Thoracic aorta (tissue), 2 donors: ENCODE data around the gene ATF7. TPM values are rescaled to one million over a fixed set of nuclear protein-coding genes. Genes with fewer than 3 reads are reported as not detected.

Experiments used
- ATAC-seq: fragments of 150-250 bp; one replicate; pipeline ENCODE4 v1.8.0; 2017; ENCODE audit warnings: low read depth; ENCODE audit not compliant: insufficient number of reproducible peaks, low FRiP score
- DNase-seq: peaks from one replicate; pipeline ENCODE4 v3.0.0-alpha.2; 2020; ENCODE audit warnings: low spot score
- H3K27ac ChIP-seq, 2 donors: fragments of 200-600 bp; sonication (generic); 1 replicate in 1 of 2; 2 replicates in 1 of 2; pipeline ENCODE4 v1.5.1; 2016; ENCODE audit warnings: mild to moderate bottlenecking in 2 of 2, moderate library complexity in 2 of 2
- H3K27me3 ChIP-seq: fragments of 200-600 bp; sonication (generic); replicated peaks from 2 replicates; pipeline ENCODE4 v1.6.0; 2016; ENCODE audit warnings: mild to moderate bottlenecking; ENCODE audit not compliant: insufficient read depth
- H3K36me3 ChIP-seq: fragments of 200-600 bp; sonication (generic); one replicate; pipeline ENCODE4 v1.5.1; 2016
- H3K4me1 ChIP-seq, 2 donors: fragments of 200-600 bp; sonication (generic); 1 replicate in 1 of 2; 2 replicates in 1 of 2; pipeline versions ENCODE4 v1.5.1 to v1.6.0; 2016; ENCODE audit warnings: low read depth in 2 of 2, mild to moderate bottlenecking in 1 of 2; ENCODE audit not compliant: control insufficient read depth in 1 of 2
- H3K4me3 ChIP-seq: fragments of 200-600 bp; sonication (generic); 2 replicates; pipeline ENCODE4 v1.5.1; 2016; ENCODE audit warnings: mild to moderate bottlenecking
- H3K9me3 ChIP-seq: fragments of 200-600 bp; sonication (generic); 2 replicates; pipeline ENCODE4 v1.5.1; 2016
- total RNA-seq, 2 donors: library from RNA; depleted of rRNA; stranded (reverse); fragments of >200 nt; gene quantifications; one replicate each; pipeline versions ENCODE4 v1.1.0 to v1.2.3, GENCODE V29; 2016
- TF ChIP-seq, protein P1 (sequence below): fragments of 200-600 bp; sonication (generic); IDR thresholded peaks from one replicate; pipeline ENCODE4 v1.5.1; 2019; ENCODE audit warnings: antibody characterized with exemption

The ATF7 gene
- total RNA-seq, 2 donors from 2014 or later, result 24.4 to 82.1 TPM

DNA sequence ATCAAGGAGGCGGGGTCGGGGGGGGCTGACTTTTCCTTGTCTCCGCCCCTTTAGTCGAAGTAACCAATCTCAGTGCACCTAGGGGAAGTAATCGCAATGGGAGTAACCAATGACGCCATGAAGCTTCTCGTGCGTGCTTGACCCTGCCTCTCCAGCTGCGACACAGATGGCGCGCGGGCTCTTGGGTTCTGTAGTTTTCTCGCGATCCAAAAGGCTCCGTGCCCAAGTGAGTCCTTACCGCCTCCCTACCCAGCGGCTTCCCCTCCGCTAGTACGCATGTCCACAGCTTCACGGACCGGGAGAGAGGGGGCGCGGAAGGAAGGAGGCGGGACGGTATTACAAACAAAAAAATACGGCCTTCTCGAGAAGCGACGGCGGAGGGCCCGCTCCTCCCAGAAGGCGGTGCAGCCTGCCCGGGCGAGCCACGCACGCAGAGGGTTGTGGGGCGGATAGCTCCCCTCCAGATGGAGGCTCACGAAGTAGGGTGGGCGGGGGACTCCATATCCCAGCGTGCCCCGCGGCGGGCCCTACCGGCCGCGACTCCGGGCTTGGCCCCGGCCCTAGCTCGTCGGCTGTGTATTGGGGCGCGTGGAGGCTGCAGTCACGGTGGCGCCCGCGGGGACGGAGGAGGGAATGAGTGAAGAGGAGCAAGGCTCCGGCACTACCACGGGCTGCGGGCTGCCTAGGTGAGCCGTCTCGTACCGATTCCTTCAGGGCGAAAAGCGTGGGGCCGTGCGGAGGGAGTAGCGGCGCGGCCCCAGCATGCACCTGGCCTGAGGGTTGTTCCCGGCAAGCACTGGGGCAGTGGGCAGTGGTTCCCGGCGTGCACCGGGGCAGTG lies 125.2 kb downstream of the ATF7 start, which contains the start of gene TARBP2:
TSS of gene TARBP2 (plus strand) at position 508 of the 839 bp plus-strand sequence. CDS start at position 634, 126 bp downstream.
- H3K4me1 ChIP-seq, result peaks cover 27 to 57% of the 10 kb centered on the region in 2 donors
- no peaks in the 10 kb centered on the region for H3K27me3 ChIP-seq
- ATAC-seq, result peak; percentile 89
- TF ChIP-seq, protein P1, sequence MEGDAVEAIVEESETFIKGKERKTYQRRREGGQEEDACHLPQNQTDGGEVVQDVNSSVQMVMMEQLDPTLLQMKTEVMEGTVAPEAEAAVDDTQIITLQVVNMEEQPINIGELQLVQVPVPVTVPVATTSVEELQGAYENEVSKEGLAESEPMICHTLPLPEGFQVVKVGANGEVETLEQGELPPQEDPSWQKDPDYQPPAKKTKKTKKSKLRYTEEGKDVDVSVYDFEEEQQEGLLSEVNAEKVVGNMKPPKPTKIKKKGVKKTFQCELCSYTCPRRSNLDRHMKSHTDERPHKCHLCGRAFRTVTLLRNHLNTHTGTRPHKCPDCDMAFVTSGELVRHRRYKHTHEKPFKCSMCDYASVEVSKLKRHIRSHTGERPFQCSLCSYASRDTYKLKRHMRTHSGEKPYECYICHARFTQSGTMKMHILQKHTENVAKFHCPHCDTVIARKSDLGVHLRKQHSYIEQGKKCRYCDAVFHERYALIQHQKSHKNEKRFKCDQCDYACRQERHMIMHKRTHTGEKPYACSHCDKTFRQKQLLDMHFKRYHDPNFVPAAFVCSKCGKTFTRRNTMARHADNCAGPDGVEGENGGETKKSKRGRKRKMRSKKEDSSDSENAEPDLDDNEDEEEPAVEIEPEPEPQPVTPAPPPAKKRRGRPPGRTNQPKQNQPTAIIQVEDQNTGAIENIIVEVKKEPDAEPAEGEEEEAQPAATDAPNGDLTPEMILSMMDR, result no peak
- peak; percentile 96 for DNase-seq
- peak within 1 kb of the TSS; percentile 98 to 99 for H3K27ac ChIP-seq
- peak within 1 kb of the TSS; percentile 87 for H3K4me3 ChIP-seq
- H3K9me3 ChIP-seq, result no peaks in the 10 kb centered on the region
- no peaks in the 10 kb centered on the region for H3K36me3 ChIP-seq

DNA sequence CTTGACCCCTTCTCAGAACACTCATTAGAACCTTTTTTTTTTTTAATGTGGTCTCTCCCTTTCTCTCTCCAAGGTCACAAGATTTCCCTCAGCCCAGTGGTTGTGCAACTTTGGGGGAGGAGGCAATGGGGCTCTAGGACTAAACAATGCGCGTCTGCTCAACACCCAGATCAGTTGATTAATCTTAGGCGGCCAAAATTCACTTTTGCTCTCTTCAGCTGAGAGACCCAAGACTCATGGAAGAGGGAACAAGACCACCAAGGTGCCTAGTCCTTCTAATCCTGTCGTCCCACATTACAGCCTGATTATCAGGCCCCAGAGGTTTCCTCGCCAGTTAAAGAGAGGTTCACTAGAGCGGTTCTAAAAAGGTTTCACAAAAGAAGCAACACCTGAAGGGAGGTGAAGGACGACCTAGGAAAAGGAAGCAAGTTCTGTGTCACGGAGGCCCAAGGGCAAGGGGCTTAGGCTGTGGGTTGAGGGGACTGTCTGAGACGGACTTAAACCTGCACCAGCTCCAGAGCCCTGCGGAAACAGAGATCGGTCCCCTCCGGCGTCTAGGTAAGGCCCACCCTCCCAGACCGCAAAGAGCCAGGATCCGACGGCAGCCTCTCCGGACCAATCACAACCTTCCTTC lies 125.9 kb downstream of the ATF7 start:
- no peaks in the 10 kb centered on the region for H3K9me3 ChIP-seq
- peak overlapping the region; percentile 98 to 99 for H3K27ac ChIP-seq
- H3K36me3 ChIP-seq, result no peaks in the 10 kb centered on the region
- DNase-seq, result peak; percentile 52
- no peaks in the 10 kb centered on the region for H3K27me3 ChIP-seq
- ATAC-seq, result peak; percentile 31
- H3K4me1 ChIP-seq, result peaks cover 20 to 50% of the 10 kb centered on the region in 2 donors
- peak overlapping the region; percentile 87 for H3K4me3 ChIP-seq
- TF ChIP-seq, protein P1, result no peak

DNA sequence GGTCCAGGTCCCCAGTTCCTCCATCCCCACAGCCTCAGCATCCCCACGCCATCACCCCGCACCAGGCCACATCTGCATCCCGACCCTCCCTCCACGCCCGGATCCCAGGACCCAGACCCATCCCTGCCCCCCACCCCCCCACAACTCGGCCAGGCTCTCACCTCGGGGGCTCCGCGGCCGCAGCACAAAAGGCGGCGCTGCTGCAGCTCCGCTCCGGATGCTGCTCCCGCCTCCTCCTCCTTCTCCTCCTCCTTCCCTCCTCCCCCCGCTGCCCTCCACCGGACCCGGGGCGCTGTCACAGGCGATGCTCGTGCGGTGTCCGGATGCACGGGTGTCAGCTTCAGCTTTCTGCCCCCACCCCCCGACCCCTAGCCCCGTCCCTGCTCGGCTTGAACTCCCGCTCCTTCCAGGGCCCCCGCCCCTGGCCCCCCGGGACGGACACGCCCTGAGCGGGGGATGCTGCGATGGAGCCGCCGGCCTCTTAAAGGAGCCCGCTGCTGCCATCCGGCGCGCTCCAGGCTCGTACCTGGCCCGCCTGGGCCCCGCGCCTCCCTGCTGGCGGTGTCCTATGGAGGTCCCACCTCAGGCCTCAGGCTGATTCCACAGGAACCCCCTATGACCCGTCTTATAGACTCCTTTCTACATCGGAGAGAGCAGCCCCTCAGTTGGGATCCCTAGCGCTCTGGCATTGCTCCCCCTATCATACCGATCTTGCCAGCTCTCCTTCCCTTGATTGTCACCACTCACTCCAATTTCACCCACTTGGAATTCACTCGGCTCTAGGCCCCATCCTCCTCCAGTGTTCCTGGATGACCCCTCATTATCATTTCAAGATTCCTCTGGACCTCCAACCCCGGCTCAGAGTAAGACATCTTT lies 126.7 kb downstream of the ATF7 start, which contains the start of gene MAP3K12:
TSS of gene MAP3K12 (minus strand) at position 193 of the 876 bp plus-strand sequence. CDS start 12,067 bp downstream, outside the sequence.
- ATAC-seq (no peak), DNase-seq (no peak)
- H3K27me3 ChIP-seq, result no peaks in the 10 kb centered on the region
- no peaks in the 10 kb centered on the region for H3K9me3 ChIP-seq
- H3K27ac ChIP-seq, result peak within 1 kb of the TSS; percentile 98 to 99
- H3K4me3 ChIP-seq, result peak within 1 kb of the TSS; percentile 87
- TF ChIP-seq, protein P1, result peak; percentile 24
- no peaks in the 10 kb centered on the region for H3K36me3 ChIP-seq
- peaks cover 20 to 42% of the 10 kb centered on the region in 2 donors for H3K4me1 ChIP-seq

DNA sequence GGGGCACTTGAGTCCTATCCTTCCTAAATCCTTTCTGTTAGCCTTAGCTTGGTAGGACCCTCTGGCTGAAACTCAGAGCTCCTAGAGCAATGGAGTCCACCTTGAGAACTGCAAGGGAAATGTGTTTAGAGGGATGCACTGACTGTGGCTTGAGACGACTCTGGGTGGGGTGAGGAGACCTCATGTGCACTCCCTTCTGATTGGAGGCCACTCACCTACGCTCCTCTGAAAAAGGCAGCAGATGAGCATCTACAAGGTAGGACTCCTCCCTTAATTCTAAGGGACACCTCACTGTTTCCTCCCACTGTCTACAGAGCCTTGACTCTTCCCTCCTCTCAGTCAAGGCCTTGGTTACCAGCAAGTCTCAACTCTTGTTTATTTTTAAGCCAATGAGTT lies 127.9 kb downstream of the ATF7 start:
- Histone ChIP-seq H3K36me3 (no peaks in the 10 kb centered on the region), H3K27me3 (no peaks in the 10 kb centered on the region), H3K4me1 (peaks cover 24 to 41% of the 10 kb centered on the region in 2 donors), H3K27ac (peak overlapping the region in 1 of 2 donors; percentile 7), H3K9me3 (no peaks in the 10 kb centered on the region), H3K4me3 (peak overlapping the region; percentile 87)
- ATAC-seq (no peak), DNase-seq (no peak)
- TF ChIP-seq, protein P1, result no peak
